ENCODE data around the gene DAPK2.

The DAPK2 gene

DNA sequence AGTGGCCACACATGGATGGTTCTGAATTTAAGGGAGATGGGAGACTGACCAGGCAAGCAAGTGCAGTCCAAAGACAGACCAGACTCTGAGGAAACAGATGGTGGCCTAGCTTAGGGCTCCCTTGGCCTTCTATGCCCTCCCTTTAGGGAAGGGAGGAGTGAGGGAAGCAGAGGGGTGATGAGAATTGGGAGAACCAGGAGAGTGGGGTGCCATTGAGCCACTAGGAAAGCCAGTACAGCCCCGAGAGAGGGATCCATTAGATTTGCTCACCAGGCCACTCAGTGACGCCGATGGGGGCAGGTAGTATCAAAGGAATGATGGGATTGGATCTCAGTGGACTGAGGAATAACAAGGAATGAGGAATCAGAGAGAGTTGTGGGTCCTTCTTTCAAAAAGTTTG lies 182.1 kb downstream of the DAPK2 start:
- no peak for DNase-seq (ENCODE audit: low read depth)

GRCh38 chr15:63861946-63862517 lies 184.3 kb downstream of the DAPK2 start:
- no peak for DNase-seq (ENCODE audit: low read depth)

DNA sequence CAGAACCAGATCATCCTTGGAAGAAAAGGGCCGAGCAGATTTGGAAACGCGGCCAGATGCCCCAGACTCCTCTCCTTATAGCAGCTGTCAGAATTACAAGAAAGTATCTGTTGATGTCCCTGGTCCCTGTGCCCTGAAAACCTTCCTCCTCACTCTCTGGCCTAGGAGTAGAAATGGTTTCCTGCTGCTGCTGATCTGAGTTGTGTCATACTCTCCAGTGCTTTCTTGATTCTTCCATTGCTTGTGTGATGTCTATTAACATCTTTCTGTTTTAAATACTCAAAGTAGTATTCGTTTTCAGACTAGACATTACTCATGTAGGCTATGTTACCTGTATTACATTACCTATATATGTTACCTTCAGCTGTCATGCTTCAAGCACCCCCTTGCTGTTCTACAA lies 185.7 kb downstream of the DAPK2 start:
- no peak for DNase-seq (ENCODE audit: low read depth)

DNA sequence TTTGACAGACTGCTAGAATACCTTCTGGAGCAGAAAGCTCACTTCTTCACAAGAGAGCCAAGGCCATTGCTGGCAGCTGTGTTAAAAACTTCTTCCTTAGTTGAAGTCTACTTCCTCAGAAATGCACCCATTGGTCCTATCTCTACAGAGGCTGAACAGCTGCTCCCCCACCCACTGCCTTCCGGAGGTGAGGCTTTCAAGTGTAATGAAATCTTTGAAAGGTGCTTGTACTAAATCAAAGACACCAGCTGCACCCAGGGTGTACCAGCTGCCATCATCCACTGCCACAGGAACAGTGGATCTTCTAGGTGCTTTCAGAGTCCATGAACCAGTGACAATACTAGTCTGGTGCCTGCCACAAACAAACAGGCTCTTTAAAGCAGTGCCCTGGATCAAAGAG lies 186.1 kb downstream of the DAPK2 start:
- DNase-seq (ENCODE audit: low read depth) = no peak

DNA sequence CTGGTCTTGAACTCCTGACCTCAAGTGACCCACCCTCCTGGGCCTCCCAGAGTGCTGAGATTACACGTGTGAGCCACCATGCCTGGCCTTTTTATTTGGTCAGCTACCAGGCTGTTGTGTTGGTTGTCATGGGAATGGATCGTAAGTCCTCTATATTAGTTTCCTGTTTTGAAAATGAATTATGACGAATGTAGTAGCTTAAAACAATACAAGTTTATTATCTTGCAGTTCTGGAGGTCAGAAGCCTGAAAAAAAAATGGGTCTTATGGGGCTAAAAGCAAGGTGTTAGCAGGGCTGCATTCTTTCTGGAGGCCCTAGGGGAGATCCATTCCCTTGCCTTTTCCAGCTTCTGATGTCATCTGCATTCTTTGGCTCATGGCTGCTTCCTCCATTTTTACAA lies 187.4 kb downstream of the DAPK2 start:
- peak; percentile 49 for DNase-seq (ENCODE audit: low read depth)

GRCh38 chr15:63858448-63858847 lies 187.8 kb downstream of the DAPK2 start:
- no peak for DNase-seq (ENCODE audit: low read depth)

DNA sequence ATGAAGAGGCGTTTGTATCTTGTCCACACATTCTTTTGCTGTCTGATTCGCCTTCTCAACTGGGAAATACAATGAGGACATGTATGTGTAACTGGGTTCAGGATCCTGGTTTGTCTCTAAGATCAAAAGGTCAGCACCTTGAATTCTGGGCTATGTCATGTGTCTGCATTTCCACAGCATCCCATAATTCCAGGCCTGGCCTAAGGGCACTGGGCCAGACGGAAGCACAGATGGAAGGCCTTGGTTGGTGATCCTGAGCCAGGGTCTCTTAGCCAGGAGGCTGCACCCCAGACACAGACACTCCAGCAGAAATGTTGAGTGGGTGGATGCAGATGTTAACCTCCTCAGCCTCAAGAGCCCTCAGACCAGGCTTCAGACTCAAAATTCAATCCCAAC lies 188.8 kb downstream of the DAPK2 start:
- DNase-seq (ENCODE audit: low read depth) = no peak
